GM10266 (cell line): ENCODE data around the gene SMIM14.

Experiments used
- DNase-seq: peaks from one replicate; pipeline ENCODE4 v3.0.0; 2012; ENCODE audit errors: extremely low spot score
- TF ChIP-seq, protein P1 (sequence below): IDR thresholded peaks from 2 replicates; pipeline ENCODE4 v1.5.1; 2012; ENCODE audit warnings: mild to moderate bottlenecking, low read depth; ENCODE audit not compliant: control insufficient read depth, insufficient read depth; ENCODE audit errors: missing control alignments

The SMIM14 gene

DNA sequence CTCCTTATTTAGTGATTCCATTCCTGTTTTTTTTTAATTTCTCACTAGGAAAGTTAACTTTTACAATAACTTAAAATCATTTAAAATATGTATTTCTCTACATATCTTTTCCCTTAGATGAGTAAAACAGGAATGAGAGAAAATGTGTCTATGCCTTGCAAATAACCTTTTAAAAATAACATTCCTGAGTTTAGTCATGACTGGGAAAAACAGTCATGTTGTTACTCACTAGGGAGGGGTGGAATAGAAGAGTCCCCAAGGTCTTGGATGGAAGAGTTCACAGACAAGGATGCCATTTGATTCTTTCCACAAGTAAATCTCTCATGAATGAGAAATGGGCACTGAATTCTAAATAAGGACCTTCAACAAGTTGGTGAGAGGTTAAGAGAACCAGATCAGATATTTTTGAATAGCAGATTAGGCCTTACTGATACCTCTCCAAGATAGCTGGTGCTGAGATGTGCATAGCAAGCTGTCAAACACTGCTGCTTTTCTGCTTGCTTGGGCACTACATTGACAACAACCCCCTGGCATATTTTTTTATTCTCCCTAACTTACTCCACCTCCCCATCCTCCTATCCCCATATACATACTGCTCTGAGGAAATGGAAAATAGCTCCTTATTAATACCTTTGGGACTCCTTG is 136.5 kb downstream of the SMIM14 start:
- no peak for DNase-seq
- TF ChIP-seq, protein P1, sequence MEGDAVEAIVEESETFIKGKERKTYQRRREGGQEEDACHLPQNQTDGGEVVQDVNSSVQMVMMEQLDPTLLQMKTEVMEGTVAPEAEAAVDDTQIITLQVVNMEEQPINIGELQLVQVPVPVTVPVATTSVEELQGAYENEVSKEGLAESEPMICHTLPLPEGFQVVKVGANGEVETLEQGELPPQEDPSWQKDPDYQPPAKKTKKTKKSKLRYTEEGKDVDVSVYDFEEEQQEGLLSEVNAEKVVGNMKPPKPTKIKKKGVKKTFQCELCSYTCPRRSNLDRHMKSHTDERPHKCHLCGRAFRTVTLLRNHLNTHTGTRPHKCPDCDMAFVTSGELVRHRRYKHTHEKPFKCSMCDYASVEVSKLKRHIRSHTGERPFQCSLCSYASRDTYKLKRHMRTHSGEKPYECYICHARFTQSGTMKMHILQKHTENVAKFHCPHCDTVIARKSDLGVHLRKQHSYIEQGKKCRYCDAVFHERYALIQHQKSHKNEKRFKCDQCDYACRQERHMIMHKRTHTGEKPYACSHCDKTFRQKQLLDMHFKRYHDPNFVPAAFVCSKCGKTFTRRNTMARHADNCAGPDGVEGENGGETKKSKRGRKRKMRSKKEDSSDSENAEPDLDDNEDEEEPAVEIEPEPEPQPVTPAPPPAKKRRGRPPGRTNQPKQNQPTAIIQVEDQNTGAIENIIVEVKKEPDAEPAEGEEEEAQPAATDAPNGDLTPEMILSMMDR = no peak

DNA sequence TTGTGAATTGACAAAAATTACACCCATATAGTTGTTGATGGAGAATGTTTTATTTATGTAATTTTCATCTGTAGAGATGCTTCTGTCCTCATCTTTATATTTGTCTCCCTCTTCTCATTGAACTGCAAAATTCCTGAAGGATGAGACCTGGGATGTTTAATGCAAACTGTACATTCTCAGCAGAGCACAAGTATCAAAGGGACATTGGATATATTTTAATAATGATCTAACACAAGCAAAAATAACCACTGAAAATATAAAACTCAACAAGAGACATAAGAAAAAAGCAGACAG is 140.0 kb downstream of the SMIM14 start:
- TF ChIP-seq, protein P1 = no peak
- no peak for DNase-seq

DNA sequence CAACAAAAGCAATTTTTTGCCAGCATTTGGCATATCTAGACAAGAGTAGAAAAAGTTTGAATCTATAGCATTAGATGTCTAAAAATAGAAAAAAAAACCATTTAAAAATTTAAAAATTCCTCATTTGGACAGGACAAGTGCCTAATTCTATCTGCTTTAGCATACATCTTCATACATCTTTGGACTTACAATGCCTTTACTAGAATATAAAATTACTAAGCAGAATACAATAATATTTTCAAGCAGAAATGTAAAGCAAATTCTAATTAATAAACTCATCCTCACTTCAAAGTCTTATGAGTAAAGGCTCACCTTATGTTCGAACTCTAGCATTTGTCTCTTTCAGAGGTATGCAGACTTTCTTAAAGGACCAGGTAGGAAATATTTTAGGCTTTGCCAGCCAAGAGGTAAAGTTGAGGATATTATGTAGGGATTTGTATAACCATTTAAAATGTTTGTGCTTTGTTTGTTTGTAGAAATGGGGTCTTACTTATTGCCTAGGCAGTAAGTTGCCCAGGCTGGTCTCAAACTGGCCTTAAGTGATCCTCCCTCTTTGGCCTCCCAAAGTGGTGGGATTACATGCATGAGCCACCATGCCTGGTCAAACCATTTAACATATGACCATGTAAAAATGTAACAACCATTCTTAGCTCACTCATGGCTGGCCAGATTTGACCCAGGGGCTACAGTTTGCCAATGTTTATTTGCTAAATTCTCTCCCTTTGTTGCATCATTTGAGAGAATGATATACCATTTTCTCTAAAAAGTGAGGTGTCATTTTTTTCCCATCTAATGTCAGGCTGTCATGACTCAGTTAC is 140.5 kb downstream of the SMIM14 start:
- DNase-seq = no peak
- TF ChIP-seq, protein P1 = no peak
